ENCODE data around the gene RIC8B. TPM values are rescaled to one million over a fixed set of nuclear protein-coding genes. Genes with fewer than 3 reads are reported as not detected.

RIC8B gene
- total and polyA plus RNA-seq, 2 of the 8 experiments (the other 6 are each of a cell fraction or from before 2014, with no cell fraction given) = 8.2 to 25.3 TPM

DNA sequence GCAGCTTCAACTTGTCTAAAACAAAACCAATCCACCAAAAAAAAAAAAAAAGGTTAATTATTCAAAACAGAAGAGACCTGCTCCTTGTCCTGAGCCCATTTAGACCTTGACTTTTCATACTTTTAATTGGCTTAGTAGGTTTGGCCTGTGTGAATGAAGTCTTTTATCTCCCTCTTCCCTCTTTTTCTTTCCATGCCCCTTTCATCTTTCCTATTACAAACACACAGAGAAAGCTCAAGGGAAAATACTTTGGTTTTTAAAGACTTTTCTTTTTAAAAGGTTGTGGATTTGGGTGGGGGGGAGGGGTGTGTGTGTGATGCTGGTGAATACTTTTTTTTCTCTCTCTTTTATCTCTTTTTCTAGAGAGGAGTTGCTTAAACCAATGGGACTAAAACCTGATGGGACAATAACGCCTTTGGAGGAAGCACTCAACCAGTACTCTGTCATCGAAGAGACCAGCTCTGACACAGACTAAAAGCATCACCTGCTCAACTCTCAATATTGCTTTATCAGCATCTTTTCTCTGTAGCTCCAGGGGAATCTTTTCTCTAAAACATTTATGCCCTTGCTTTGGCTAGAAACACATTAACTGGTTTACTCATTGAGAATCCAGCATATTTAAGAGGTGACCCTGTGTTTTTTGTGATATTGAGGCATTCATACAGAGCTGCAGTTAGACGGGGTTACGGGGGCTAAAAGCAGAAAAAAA, 111.2 kb downstream of the RIC8B start:
- Histone ChIP-seq H3K4me2 (ENCODE audit: insufficient read depth in 1 of 2, low read depth in 2 of 2, low read length in 2 of 2) (no peak overlapping the region), H2AK5ac (ENCODE audit: low read depth, low read length) (no peak overlapping the region), H2AFZ (ENCODE audit: low read length) (no peak overlapping the region), H4K20me1 (replicated peaks in 1 of 2; ENCODE audit: control insufficient read depth in 1 of 2, insufficient read depth in 2 of 2, low read length in 2 of 2) (no peaks in the 10 kb centered on the region), H3K79me1 (ENCODE audit: low read depth, low read length) (no peaks in the 10 kb centered on the region), H4K5ac (ENCODE audit: insufficient read length, low read depth, low read length) (no peak overlapping the region), H3K27me3 (replicated peaks in 1 of 4; ENCODE audit: control insufficient read depth in 3 of 4, extremely low read depth in 1 of 4, insufficient read depth in 3 of 4, low read length in 3 of 4) (no peaks in the 10 kb centered on the region), H2BK120ac (replicated peaks; ENCODE audit: low read depth, low read length) (no peak overlapping the region), H2BK5ac (ENCODE audit: low read depth, low read length) (no peak overlapping the region), H3K4me1 (replicated peaks in 1 of 4; ENCODE audit: control insufficient read depth in 3 of 4, insufficient read depth in 4 of 4, low read length in 3 of 4) (no peaks in the 10 kb centered on the region), H4K91ac (replicated peaks; ENCODE audit: insufficient read length, low read length) (no peak overlapping the region), H3K36me3 (ENCODE audit: control insufficient read depth in 2 of 4, insufficient read depth in 4 of 4, low read length in 3 of 4) (peaks cover 2 to 51% (median 19%) of the 10 kb centered on the region in 4 experiments), H3K23ac (ENCODE audit: insufficient read length) (no peak overlapping the region), H3K4ac (replicated peaks; ENCODE audit: insufficient read length, low read depth, low read length) (no peak overlapping the region), H3K9ac (replicated peaks in 1 of 4; ENCODE audit: extremely low read depth in 1 of 4, low read depth in 3 of 4, low read length in 3 of 4) (no peak overlapping the region), H3K14ac (ENCODE audit: insufficient read length) (no peak overlapping the region), H3K9me3 (ENCODE audit: insufficient read depth in 2 of 2, low read depth in 1 of 2, low read length in 1 of 2) (no peaks in the 10 kb centered on the region), H4K8ac (ENCODE audit: extremely low read depth, insufficient read depth, low read length) (no peak overlapping the region), H3K23me2 (ENCODE audit: low read depth, low read length) (no peaks in the 10 kb centered on the region), H2BK20ac (ENCODE audit: low read length) (no peak overlapping the region), H2BK15ac (ENCODE audit: low read length) (no peak overlapping the region), H3K4me3 (ENCODE audit: extremely low read depth in 1 of 4, insufficient read depth in 2 of 4, low read depth in 3 of 4, low read length in 4 of 4) (no peak overlapping the region), H3K18ac (ENCODE audit: extremely low read depth, low read length) (no peak overlapping the region), H3K79me2 (ENCODE audit: control insufficient read depth in 1 of 2, insufficient read depth in 2 of 2, low read length in 2 of 2) (no peaks in the 10 kb centered on the region), H2BK12ac (ENCODE audit: low read depth, low read length) (no peak overlapping the region), H3K27ac (ENCODE audit: low read depth, low read length) (no peak overlapping the region), H3K56ac (replicated peaks; ENCODE audit: insufficient read length, low read depth, low read length) (no peak overlapping the region)
- TF ChIP-seq MAFK (IDR thresholded peaks at IDR 0.05; ENCODE audit: low read depth, low read length) (peak; percentile 38; the same call in 1 of the 2 replicates), KDM5A (IDR thresholded peaks at IDR 0.05; ENCODE audit: low read length) (no peak), BACH1 (IDR thresholded peaks at IDR 0.05; ENCODE audit: low read length) (no peak), CTBP2 (IDR thresholded peaks at IDR 0.05; ENCODE audit: borderline replicate concordance, insufficient read depth, insufficient read length, low read length) (no peak), HDAC2 (IDR thresholded peaks at IDR 0.05; ENCODE audit: borderline replicate concordance in 1 of 2, low read depth in 2 of 2, low read length in 2 of 2) (no peak), ASH2L (IDR thresholded peaks at IDR 0.05; ENCODE audit: low read length) (no peak)
- FAIRE-seq = no peak
- POLR2A ChIA-PET (ENCODE audit: partially characterized antibody) = no interaction called here
- no peak for DNase-seq (ENCODE audit: low read depth in 1 of 2, low spot score in 2 of 2)
- 99% methylated on average over 4 of the region's 4 CpGs; no CpG with 5 or more reads in 1 of the 2 experiments for WGBS, 2 experiments (ENCODE audit: extremely low coverage in 1 of 2, insufficient coverage in 1 of 2, insufficient read length in 1 of 2, insufficient replicate concordance in 2 of 2, low coverage in 1 of 2, low lambda C conversion rate in 2 of 2, missing lambda C conversion rate in 1 of 2)
- CTCF ChIA-PET (ENCODE audit: partially characterized antibody) = interaction anchor here (0.9 to 1.5 kb wide), 5 partner anchors 9 to 162 kb away, joined by 3 to 5 read pairs (median 4); no protein-coding TSS in a partner anchor
